Stimulated activated naive CD8-positive, alpha-beta T cell treated with anti-CD3 and anti-CD28 coated beads, Interleukin-15, Interleukin-2, amounts not matched to agents 100 U/mL and 50 U/mL, for 24 hours (primary cell): Measurements from ENCODE around the gene SOD2.
A peak's percentile ranks its signal among the peaks of the same experiment; 100 is the strongest.
"Not testable (repeated sequence)": the region's sequence is repeated elsewhere in the genome, so short reads cannot be mapped to it uniquely, and the experiment has no call there.

Experiments used
- ATAC-seq: fragments of 150-1000 bp; cut with Tn5 transposase; one replicate; pipeline ENCODE4 v1.10.0; 2021
- DNase-seq: peaks from one replicate; pipeline ENCODE4 v3.0.0; 2021

The SOD2 gene

GRCh38 chr6:159716247-159717096 lies 23.4 kb upstream of the SOD2 start:
- ATAC-seq (peak; percentile 44), DNase-seq (no peak)

DNA sequence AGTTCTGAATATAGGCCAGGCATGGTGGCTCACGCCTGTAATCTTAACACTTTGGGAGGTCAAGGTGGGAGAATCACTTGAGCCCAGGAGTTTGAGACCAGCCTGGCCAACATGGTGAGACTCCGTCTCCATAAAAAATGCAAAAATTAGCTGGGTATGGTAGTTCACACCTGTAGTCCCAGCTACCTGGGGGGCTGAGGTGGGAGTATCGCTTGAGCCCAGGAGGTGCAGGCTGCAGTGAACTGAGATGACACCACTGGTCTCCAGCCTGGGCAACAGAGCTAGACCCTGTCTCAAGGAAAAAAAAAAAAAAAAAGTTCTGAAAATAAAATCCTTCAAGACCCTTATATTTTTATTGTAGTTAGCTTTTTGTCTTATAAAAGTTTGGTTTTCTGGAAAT lies 22.6 kb upstream of the SOD2 start:
- DNase-seq (no peak), ATAC-seq (no peak)

- no peak for DNase-seq
- no peak for ATAC-seq
Measured at GRCh38 chr6:159715166-159715565, 22.1 kb upstream of the SOD2 start.

GRCh38 chr6:159714404-159714803 lies 21.4 kb upstream of the SOD2 start:
- ATAC-seq, result no peak

GRCh38 chr6:159713984-159714383 lies 20.9 kb upstream of the SOD2 start:
- ATAC-seq (no peak), DNase-seq (no peak)

More at GRCh38 chr6:159714404-159714803, 21.4 kb upstream of the SOD2 start:
- no peak for DNase-seq

DNA sequence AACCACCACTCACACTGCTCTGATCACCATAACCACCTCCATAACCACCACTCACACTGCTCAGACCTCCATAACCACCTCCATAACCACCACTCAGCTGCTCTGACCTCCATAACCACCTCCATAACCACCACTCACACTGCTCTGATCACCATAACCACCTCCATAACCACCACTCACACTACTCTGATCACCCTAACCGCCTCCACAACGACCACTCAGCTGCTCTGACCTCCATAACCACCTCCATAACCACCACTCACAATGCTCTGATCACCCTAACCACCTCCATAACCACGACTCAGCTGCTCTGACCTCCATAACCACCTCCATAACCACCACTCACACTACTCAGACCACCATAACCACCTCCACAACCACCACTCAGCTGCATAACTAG lies 19.3 kb upstream of the SOD2 start:
- ATAC-seq, DNase-seq: not testable (repeated sequence)

GRCh38 chr6:159710603-159711002 lies 17.6 kb upstream of the SOD2 start:
- DNase-seq, ATAC-seq: not testable (repeated sequence)

GRCh38 chr6:159701413-159701999 lies 8.5 kb upstream of the SOD2 start:
- peak; percentile 88 for ATAC-seq
- DNase-seq, result no peak

- ATAC-seq (no peak), DNase-seq (no peak)
Measured at GRCh38 chr6:159700970-159701369, 7.9 kb upstream of the SOD2 start.

GRCh38 chr6:159695984-159696383 lies 2.9 kb upstream of the SOD2 start:
- ATAC-seq, result no peak
- no peak for DNase-seq

GRCh38 chr6:159693894-159694545 lies 979 bp upstream of the SOD2 start:
- DNase-seq (no peak), ATAC-seq (peak; percentile 24)

- ATAC-seq, result peak; percentile 47
- DNase-seq, result peak; percentile 67
Measured at GRCh38 chr6:159692303-159693127, 526 bp downstream of the SOD2 start.

DNA sequence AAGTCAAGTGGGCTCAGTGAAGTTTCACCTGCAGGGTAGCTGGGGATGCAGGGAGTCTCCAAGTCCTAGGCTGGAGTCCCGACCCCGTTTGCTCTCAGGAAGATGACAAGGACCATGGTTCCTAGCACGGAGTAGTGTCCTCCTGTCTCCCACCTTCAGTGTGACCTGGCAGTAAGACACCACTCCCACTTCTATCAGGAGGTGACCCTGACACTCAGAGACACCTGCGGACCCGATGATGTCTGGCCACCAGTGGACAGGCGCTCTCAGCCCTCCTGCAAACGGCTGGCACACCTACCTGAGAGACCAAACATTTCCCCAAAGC lies 1.1 kb downstream of the SOD2 start:
- no peak for DNase-seq

DNA sequence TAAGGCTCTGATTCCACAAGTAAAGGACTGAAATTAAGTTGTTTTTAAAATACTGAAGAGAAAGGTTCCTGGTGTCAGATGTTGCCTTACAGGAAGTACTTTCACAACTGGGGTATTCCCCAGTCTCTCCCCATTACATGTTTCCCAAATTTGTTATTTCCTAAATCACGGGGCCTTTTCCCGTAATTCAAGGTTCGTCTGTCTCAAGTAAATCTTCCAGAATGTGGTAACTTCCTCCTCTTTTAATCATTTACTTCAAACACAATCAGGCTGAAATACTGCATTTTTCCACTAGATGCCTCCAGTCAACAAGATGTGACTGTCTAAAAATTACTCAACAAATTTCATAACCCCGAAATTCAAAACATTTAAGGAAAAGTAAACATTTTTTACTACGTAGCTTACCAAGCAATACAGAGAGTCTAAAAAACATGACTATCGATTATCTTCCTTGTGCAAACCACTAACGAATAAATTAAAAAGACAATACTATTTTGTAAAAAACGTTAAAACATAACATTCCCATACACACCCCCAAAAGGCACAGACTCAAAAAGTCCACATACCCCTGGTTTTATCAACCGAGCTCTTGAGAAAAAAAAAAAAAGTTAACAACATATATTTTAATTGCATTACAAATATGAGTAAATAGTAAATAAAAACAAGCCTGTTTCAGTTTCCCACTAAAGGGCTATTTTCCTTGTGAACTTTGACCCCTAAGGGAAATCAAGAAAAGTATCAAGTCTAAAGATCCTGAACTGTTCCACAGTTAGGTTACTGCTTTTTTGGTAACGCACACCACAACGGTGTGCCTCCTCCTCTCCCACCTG lies 1.7 kb downstream of the SOD2 start:
- DNase-seq (no peak), ATAC-seq (no peak)

More for the DNA sequence above, 1.1 kb downstream of the SOD2 start:
- no peak for ATAC-seq

- not testable (repeated sequence) for ATAC-seq, DNase-seq
Measured at GRCh38 chr6:159690135-159690534, 2.9 kb downstream of the SOD2 start.

DNA sequence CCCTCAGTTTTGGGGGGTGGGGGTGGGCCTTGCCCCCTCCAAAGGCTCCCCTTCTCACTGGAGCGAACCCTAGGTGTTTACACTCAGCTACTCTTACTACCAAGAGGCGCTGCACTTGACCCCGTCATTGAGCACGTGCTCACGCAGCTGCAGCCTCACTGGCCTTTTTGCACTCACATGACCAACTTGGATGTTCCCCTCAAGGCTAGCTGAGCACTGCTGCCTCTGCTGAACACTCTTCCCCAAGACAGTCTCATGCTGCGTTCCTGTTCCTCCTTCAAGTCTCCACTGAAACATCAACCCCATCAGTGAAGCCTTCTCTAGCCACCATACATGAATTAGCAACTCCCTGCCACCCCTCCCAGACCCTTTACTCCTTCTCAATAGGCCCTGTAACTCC lies 4.0 kb downstream of the SOD2 start:
- no peak for DNase-seq

DNA sequence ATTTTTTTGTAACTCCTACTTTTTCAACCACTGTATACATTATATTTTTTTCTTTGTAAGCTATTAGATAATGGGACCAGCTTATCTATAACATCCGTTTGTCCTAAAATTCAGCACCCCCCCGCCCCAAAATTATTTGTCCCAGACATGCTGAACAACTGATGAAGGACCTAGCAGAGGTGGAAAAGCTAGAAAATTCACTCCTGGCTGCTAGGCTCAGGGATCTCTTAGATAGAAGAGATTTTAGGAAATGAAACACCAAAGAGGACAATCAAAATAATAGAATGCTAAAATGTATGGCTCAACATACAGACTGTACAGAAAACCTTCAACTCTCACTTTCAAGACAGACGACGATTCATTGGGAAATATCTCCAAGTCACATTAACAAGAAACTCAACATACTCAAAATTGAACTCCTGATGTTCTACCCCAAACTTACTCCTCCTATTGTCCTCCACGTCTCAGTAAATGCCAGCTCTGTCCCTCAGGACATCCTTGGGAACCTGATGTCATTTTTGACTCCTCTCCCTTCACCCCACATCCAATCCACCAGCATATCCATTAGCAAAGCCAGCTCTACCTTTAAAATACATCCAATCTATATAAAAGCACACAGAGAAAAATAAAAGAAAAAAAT lies 4.7 kb downstream of the SOD2 start:
- ATAC-seq, result no peak

More for the DNA sequence above, 4.0 kb downstream of the SOD2 start:
- ATAC-seq, result no peak

GRCh38 chr6:159687341-159687740 lies 5.7 kb downstream of the SOD2 start:
- DNase-seq, result no peak
- no peak for ATAC-seq

More for the DNA sequence above, 4.7 kb downstream of the SOD2 start:
- no peak for DNase-seq

DNA sequence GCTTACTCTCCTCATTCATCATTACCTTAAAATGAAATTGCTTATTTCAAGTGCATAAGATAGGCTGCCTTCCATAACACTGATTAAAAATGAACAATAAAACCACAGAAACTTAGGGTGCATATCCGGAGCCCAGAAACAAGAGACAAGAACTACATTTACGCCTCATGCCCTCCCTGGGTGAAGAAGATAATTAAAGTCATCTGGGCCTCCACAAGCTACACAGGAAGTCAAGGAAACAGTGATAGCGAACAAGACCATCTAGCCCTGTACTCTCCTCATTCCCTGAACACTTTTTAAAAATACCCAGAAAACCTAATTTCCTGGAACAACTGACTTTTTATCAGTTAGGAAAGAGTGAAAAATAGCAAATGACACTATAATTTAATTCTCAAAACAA lies 6.3 kb downstream of the SOD2 start:
- ATAC-seq (no peak), DNase-seq (no peak)

DNA sequence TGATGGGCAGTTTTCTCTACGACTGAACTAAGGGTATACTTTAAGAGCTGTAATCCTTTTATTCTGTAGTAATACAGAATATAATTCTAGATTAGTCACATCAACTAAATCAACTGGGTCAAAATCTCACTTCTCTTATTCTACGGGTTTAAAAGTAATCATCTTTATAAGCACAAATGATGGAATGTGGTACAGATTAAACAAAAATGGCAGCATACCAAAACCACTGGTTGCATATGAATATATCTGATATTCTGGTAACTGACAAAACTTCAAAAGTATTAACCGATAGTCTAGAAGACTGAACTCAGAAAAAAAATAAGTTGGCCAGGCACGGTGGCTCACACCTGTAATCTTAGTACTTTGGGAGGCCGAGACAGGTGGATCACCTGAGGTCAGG lies 7.0 kb downstream of the SOD2 start:
- DNase-seq, result no peak
- ATAC-seq, result no peak

DNA sequence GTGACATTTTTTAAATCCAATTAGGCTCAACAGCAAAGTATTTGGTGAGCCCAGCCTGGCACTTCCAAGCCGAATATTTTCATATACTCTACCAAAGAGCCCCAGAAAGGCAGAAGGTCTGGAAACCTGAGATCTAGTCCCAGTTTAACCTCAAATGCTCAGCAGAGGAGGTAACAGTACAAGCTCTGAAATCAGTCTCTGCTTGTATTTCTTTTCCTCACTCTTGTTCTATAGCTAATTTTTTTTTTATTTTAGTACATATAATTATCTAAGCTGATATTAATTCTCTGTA lies 9.1 kb downstream of the SOD2 start:
- DNase-seq (no peak), ATAC-seq (no peak)
